Transverse colon (tissue), 4 donors: ENCODE data around the gene TCTA.

Experiments
- EP300 ChIP-seq: sonication (generic); formaldehyde crosslinking; IDR thresholded peaks from one replicate; pipeline ENCODE4 v1.6.1; 2017; ENCODE audit warnings: antibody characterized with exemption, low read depth
- POLR2AphosphoS5 ChIP-seq, 3 donors: sonication (generic); formaldehyde crosslinking; IDR thresholded peaks; one replicate each; pipeline ENCODE4 v1.6.1; 2016; ENCODE audit warnings: antibody characterized with exemption in 3 of 3
- TF ChIP-seq, protein P1 (sequence below), 5 experiments: fragments of 200-600 bp in 3 of 5; fragments of 450-650 bp in 2 of 5; sonication (generic) in 3 of 5; IDR thresholded peaks; 1 replicate in 2 of 5; 2 replicates in 3 of 5; pipeline ENCODE4 v1.5.1; 2016 to 2017; ENCODE audit warnings: antibody characterized with exemption in 5 of 5, inconsistent platforms in 3 of 5, mild to moderate bottlenecking in 2 of 5, moderate library complexity in 1 of 5

GRCh38 chr3:49388289-49388820 lies 23.9 kb upstream of the TCTA start:
- TF ChIP-seq EP300: no peak
- TF ChIP-seq, protein P1, sequence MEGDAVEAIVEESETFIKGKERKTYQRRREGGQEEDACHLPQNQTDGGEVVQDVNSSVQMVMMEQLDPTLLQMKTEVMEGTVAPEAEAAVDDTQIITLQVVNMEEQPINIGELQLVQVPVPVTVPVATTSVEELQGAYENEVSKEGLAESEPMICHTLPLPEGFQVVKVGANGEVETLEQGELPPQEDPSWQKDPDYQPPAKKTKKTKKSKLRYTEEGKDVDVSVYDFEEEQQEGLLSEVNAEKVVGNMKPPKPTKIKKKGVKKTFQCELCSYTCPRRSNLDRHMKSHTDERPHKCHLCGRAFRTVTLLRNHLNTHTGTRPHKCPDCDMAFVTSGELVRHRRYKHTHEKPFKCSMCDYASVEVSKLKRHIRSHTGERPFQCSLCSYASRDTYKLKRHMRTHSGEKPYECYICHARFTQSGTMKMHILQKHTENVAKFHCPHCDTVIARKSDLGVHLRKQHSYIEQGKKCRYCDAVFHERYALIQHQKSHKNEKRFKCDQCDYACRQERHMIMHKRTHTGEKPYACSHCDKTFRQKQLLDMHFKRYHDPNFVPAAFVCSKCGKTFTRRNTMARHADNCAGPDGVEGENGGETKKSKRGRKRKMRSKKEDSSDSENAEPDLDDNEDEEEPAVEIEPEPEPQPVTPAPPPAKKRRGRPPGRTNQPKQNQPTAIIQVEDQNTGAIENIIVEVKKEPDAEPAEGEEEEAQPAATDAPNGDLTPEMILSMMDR (IDR thresholded peaks at IDR 0.05): no peak
- TF ChIP-seq POLR2AphosphoS5 (IDR thresholded peaks at IDR 0.05): no peak
